ENCODE data around the gene GPN2. TPM values are rescaled to one million over a fixed set of nuclear protein-coding genes. Genes with fewer than 3 reads are reported as not detected.

The GPN2 gene
- total and polyA plus RNA-seq, 9 of the 15 experiments (the other 6 are each of a cell fraction or from before 2014, with no cell fraction given): 9.9 to 58.8 (median 20.4) TPM

- Histone ChIP-seq H3K4me2 (ENCODE audit: insufficient read depth, low read length) (peak overlapping the region; percentile 98; the same call in 1 of the 2 replicates), H4K20me1 (replicated peaks; ENCODE audit: control insufficient read depth, insufficient read depth, low read length) (no peaks in the 10 kb centered on the region), H3K36me3 (ENCODE audit: control insufficient read depth, insufficient read depth, low read length) (no peaks in the 10 kb centered on the region), H3K9me1 (ENCODE audit: control insufficient read depth, insufficient read depth, low read length) (no peaks in the 10 kb centered on the region), H3K79me2 (ENCODE audit: control insufficient read depth, insufficient read depth, low read length) (no peaks in the 10 kb centered on the region), H3K9ac (ENCODE audit: insufficient read depth in 1 of 2, low read depth in 2 of 2, low read length in 2 of 2) (peak overlapping the region in 1 of 2 experiments; percentile 98; a peak in 2 of 4 replicates), H2AFZ (ENCODE audit: low read depth, low read length) (no peak overlapping the region), H3K27ac (ENCODE audit: extremely low read depth, low read depth, low read length) (no peak overlapping the region), H3K9me3 (replicated peaks; ENCODE audit: control insufficient read depth, insufficient read depth, low read depth, low read length) (no peaks in the 10 kb centered on the region), H3K4me1 (replicated peaks in 1 of 2; ENCODE audit: control insufficient read depth in 2 of 2, insufficient read depth in 2 of 2, low read length in 2 of 2) (peaks cover 21 to 36% of the 10 kb centered on the region in 2 experiments), H3K27me3 (ENCODE audit: control insufficient read depth in 2 of 2, insufficient read depth in 2 of 2, low read length in 2 of 2) (no peaks in the 10 kb centered on the region), H3K4me3 (no peak overlapping the region)
- ATAC-seq (no peak), FAIRE-seq (no peak), DNase-seq (ENCODE audit: extremely low read depth in 1 of 4, low spot score in 3 of 4) (peak in 1 of 4 experiments; percentile 39)
- in situ Hi-C loops (cut with MboI): no loop called here
- intact Hi-C loops (cut with micrococcal nuclease): loop anchor here (10.0 kb wide), 1 partner anchor 169 kb away; the partner anchor contains the start of gene ARID1A
- no TSS peak for BruUV-seq (replicated peaks)
- WGBS (ENCODE audit: insufficient coverage, low coverage, missing lambda C conversion rate): 76% methylated on average over 17 of the region's 20 CpGs
- ChIA-PET CTCF (ENCODE audit: low intra/inter-chr PET ratio) (no interaction called here), POLR2A (interaction anchor here (0.5 to 0.9 kb wide), 4 partner anchors 9 to 393 kb away, joined by 3 to 4 read pairs (median 3); no protein-coding TSS in a partner anchor)
- no peak for TF ChIP-seq HBP1 (CRISPR knock-in tag; IDR thresholded peaks at IDR 0.05)
- no peak for TF ChIP-seq HMGN3 (IDR thresholded peaks at IDR 0.05; ENCODE audit: borderline replicate concordance, extremely low read depth, insufficient read length, low read depth, low read length)
- TF ChIP-seq SREBF1 (IDR thresholded peaks at IDR 0.05; ENCODE audit: borderline replicate concordance, low read depth, low read length): no peak
- no peak for TF ChIP-seq ZNF740 (CRISPR knock-in tag; IDR thresholded peaks at IDR 0.05)
- no peak for TF ChIP-seq ZNF740 (tag; IDR thresholded peaks at IDR 0.05)
- TF ChIP-seq SMARCB1 (IDR thresholded peaks at IDR 0.05; ENCODE audit: insufficient read length, low read depth): no peak
- no peak for TF ChIP-seq POLR2B (IDR thresholded peaks at IDR 0.05; ENCODE audit: low read depth, partially characterized antibody)
- no peak for TF ChIP-seq TEAD2 (tag; IDR thresholded peaks at IDR 0.05)
- no peak for TF ChIP-seq ZNF143 (CRISPR knock-in tag; IDR thresholded peaks at IDR 0.05)
- no peak for TF ChIP-seq EP300 (IDR thresholded peaks at IDR 0.05; ENCODE audit: low read length)
Observed at GRCh38 chr1:26863685-26864077, 26.4 kb downstream of the GPN2 start.

Measured in K562 (cell line).